ENCODE measurements around the gene ABHD12.

GRCh38 chr20:25293507-25293906 is 97.1 kb downstream of the ABHD12 start:
- TF ChIP-seq CTCF (IDR thresholded peaks at IDR 0.05; ENCODE audit: insufficient read depth, low read length) = no peak
- TF ChIP-seq REST (IDR thresholded peaks at IDR 0.05; ENCODE audit: insufficient replicate concordance, low read depth) = no peak
- TF ChIP-seq GABPA (IDR thresholded peaks at IDR 0.05; ENCODE audit: low read depth) = no peak
- TF ChIP-seq POLR2AphosphoS5 (IDR thresholded peaks at IDR 0.05; ENCODE audit: low read depth) = no peak
- no peak for TF ChIP-seq SPI1 (IDR thresholded peaks at IDR 0.05; ENCODE audit: borderline replicate concordance, low read depth)
